GM21526 (cell line): ENCODE measurements around the gene ZMYM4.
"Not testable (repeated sequence)": the region's sequence is repeated elsewhere in the genome, so short reads cannot be mapped to it uniquely, and the experiment has no call there.

Source experiments
- ATAC-seq: cut with Tn5 transposase; IDR thresholded peaks from one replicate; pipeline ENCODE4 v1.9.1; 2021; ENCODE audit warnings: moderate library complexity; ENCODE audit not compliant: unreplicated experiment, low FRiP score

ZMYM4 gene

DNA sequence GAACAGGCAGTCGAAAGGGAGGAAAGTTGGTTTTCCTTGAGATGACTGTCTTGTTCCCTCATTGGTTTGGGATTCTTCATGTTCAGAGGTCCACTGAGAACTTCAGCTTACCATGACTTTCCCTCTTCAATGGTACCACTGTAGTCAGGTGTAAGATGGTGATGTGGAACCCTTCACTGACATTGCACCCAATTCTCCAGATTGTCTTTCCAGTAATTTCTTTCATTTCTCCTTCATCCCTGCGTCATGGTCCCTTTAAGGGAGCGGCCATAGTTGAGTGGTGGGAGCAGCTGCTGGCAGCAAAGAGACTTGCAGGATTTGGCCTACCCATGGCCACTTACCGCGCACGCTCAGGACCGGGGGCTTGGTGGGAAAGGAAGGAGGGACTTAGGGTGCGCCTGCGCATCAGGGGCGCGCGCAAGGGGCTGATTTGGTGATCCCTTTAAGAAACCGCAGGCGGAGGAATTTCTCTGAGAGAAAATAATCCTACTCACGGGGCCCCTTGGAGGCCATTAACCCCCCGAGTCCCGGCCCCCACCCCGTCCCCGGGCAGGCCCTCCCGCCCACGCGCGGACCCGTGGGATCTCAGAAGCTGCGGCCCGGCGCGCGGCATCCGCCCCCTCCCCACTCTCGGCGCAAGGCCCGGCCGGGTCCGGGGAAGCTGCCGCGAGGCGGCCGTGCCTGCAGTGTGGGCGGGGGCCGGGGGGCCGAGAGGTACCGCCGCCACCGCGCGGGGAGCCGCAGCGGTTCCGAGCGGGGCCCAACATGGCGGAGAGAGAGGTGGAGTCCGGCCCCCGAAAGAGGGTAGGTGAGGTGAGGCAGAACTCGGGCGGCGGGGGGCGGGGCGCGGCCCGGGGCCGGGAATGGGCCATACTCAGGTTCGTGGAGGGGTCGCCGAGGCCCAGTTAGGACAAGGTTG is at the start of gene ZMYM4:
Gene ZMYM4, plus strand, starts transcription at position 428 of the 919 bp plus-strand sequence. Its CDS starts 338 bp downstream, at position 766.
- peak; percentile 86 for ATAC-seq

DNA sequence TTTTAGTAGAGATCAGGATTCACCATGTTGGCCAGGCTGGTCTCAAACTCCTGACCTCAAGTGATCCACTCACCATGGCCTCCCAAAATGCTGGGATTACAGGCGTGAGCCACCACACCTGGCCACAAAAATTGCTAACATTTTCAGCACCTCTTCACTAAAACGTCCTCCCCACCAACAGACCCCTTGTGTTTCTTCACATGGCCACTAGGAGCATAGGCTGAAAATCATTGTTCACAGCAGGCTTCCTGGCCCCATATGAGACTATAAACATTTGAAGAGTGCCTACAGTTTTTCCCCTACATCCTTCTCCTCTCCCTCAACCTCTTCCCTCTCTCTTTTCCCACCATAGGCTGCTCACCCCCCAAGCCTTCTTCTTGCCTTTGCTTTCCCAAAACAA is 47.5 kb upstream of the ZMYM4 start:
- ATAC-seq, result no peak

DNA sequence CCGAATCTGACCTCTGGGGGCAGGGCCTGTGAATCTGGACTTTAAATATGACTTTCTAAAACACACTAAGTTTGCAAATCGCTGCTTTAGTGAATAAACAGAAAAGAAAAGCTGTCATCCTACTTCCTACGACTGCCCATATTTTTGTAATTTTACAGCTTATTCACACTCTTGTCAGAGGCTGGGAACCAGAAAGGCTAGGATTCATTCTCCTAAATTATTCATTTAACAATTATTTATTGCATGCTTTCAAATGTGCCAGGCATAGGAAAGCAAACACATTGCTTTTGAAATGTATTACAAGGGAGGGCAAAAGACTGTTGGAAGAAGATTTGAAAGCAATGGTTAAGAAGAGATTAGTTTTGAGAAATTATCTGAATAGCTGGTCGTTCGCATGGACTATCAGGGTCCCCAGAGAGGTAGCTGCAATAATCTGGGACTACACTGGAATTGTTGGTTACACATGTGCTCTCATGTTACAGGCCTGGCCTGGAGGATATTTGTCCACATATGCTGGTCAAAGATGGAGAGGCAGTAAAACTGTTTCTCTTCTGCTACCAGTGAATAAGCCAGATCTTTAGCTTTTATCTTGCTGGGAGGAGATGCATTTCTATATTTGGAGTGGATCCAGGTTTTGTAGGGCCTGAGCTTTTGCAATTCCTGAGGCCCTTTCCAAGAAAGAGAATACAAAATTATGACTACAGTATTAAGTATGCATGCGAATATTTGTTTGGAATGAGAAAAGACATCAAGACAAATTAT is 46.0 kb upstream of the ZMYM4 start:
- no peak for ATAC-seq

DNA sequence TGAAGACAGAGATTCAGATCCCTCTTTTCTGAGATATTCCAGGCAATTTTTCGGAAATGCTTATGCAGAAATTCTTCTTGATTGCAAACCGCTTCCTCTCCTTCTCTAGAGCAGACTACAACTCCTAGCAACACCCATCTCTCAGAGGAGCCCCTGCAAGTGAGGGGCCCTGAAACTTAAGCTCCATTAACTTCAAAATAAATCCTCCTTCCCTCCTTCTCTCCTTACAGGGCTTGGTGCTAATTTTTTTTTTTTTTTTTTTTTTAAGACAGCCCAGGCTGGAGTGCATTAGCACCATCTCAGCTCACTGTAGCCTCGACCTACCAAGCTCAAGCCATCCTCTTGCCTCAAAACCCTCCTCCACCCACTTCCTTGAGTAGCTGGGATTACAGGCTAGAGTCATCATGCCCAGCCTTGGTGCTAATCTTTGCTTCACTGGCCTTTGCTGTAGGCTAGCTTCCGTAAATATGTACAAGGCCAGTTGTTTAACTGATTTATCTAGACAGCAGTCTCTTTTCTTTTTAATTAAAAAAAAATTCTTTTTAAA is 45.4 kb upstream of the ZMYM4 start:
- ATAC-seq, result no peak

DNA sequence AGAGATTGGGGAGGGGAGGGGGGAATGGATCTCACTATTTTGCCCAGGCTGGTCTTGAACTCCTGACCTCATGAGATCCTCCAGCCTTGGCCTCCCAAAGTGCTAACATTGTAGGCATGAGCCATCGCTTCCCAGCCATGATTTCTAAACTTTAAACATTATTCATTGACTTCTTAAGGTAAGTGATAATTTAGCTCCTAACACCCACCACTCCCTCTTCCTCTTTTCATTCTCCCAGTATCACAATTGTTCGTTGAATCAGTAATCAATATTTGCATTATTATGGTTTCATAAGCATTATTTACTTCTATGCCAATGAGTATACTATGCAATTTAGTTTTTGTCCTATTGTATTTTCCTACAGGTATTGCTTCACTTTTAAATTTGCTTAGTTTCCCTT is 42.0 kb upstream of the ZMYM4 start:
- ATAC-seq, result no peak

DNA sequence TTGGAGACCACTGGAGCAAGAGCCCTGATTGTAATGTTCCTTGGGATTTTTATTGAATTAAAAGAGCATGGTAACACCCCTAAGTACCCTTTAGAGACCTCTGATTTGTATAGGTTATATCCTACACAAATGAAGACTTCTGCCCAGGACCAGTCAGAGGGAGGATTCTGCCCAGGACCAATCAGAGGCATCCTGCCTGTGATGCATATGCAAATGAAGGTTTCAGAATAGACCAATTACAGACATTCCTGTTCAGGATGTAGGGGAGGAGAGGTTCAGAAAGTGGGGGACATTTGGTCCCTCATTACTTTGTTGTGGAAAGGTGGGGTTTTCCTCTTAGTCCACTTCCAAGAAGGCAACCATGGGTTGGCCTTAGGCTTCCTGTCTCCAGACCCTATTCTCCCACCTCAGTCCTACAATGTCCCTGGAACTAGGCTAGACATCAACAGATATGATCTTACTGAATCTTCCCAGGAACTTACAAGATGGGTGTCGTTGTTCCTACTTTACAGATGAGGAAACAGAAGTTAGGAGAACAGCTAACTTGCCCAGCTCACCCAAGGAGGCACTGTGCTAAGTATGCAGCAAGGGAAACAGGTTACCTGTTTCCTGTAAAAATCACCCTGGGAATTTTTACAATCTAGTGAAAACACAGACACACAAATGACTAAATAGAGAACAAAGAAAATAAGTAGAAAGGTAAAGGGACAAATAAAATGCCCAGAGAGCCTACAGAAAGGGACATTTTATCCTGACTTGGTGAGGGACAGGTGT is 38.7 kb upstream of the ZMYM4 start:
- ATAC-seq, result no peak

DNA sequence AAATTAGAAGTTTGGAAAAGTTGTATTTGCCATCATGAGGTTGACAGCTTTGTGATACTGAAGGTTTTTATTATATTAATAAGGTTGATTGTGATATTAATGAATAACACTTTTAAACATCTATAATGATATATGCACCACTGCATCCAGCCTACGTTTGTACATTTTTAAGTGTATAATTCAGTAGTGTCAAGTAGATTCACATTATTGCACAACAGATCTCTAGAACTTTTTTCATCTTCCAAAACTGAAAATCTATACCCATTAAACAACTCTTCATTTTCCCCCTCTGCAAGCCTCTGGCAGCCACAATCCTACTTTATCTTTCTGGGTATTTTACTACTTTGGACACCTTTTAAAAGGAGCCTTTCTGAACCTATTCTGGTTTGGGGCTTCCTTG is 37.2 kb upstream of the ZMYM4 start:
- no peak for ATAC-seq

DNA sequence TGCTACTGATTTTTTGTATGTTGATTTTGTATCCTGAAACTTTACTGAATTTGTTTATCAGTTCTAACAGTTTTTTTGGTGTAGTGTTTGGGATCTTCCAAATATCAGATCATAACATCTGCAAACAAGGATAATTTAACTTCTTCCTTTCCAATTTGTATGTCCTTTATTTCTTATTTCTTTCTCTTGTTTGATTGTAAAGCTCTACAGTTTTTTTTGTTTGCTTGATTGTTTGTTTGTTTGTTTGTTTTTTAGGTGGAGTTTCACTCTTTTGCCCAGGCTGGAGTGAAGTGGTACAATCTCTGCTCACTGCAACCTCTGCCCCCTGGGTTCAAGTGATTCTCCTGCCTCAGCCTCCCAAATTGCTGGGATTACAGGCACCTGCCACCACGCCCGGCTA is 31.7 kb upstream of the ZMYM4 start:
- ATAC-seq, result not testable (repeated sequence)

DNA sequence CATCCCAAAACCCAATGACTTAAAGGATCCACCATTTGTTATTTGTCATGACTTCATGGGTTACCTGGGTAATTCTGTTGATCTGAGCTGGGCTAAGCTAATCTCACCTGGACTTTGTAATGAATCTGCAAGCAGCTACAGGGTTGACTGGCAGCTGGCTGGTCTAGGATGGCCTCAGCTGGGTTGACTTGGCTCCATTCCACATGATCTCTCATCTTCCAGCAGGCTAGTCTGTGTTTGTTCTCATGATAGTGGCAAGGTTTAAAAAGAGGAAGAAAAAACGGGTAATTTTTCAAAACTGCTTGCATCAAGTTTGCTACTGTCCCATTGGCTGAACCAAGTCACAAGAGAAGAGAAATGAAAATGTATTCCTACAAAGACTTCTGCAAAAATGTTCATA is 24.8 kb upstream of the ZMYM4 start:
- ATAC-seq, result no peak

DNA sequence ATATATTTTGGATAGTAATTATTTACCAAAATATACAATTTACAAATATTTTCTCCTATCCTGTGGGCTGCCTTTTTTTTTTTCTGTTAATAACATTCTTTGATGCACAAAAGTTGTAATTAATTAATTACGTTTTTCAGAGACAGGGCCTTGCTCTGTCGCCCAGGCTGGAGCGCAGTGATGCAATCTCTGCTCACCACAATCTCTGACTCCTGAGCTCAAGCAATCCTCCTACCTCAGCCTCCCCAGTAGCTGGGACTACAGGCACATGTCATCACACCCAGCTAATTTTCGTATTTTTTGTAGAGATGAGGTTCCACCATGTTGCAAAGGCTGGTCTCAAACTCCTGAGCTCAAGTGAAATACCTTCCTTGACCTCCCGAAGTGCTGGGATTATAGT is 21.3 kb upstream of the ZMYM4 start:
- ATAC-seq, result no peak

DNA sequence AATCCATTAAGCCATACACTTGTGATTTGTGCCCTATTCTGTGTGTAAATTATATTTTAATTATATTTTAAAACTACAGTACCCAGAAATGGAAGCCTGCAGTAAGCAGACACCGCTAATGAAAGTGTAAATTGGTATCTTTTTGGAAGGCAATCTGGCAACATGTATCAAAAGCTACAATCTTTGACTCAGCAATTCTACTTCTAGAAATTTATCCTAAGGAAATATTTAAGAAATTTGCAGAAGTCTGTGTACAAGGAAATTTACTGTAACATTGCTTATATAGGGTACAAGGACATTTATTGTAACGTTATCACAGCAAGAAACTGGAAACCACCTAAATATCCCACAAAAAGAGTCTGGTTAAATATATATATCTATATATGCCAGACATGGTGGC is 14.6 kb upstream of the ZMYM4 start:
- ATAC-seq, result no peak

DNA sequence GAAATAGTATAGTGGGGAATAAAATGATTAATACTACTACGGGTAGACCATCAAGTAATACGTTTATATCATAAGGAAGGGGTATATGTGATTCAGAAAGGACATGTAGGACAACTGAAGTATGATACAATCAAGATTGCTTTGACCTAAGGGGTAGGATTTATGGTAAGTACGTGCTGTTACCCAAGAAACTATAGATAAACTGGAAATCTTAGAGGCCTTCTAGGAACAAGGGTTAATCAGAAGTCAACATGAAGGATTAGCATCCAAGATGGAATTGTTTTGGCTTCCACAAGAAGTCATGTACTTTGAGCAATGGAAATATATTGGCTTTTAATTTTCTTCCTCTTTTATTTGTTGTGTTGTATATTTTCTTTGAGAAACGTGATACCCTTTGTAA is 13.2 kb upstream of the ZMYM4 start:
- no peak for ATAC-seq

DNA sequence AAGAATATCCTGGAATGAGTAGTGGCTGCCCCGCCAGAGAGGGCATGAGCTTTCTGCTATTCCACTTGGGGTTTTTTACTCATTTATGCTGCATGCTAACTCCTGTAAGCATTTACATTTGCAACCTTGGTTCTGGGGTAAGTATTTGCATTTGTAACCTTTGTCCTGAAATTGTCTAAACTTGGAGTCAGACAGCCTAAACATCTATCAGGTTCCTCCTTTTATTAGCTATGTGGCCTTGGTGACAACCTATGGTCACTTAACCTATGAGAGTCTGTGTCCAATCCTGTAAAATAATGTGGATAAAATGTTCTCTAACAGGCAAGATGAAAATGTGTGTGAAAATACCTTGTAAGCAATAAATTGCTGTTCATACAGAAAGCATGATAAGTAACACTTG is 8.9 kb upstream of the ZMYM4 start:
- no peak for ATAC-seq

DNA sequence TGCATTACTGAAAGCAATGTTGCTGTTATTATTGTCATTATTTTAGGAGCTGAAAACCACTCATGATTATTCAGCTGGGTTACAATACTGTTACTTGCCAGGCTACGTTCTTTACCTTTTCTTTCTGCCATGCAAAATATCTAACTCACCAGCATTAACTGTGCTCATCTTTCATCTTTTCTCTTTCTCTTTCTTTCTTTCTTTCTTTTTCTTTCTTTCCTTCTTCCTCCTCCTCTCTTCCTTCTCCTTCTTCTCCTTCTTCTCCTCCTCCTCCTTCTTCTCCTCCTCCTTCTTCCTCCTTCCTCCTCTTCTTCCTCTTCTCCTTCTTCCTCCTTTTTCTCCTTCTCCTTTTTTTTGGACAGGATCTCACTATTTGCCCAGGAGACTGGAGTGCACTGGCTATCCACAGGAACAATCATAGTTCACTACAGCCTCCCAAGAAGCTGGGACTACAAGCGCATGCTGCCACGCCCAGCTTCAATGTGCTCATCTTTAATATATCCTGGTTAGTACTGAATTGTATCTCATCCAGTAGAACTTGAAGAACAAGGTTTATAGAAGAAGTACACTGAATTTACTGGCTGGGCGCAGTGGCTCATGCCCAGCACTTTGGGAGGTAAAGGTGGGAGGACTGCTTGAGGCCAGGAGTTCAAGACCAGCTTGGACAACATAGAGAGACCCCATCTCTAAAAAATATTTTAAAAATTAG is 6.9 kb upstream of the ZMYM4 start:
- no peak for ATAC-seq

DNA sequence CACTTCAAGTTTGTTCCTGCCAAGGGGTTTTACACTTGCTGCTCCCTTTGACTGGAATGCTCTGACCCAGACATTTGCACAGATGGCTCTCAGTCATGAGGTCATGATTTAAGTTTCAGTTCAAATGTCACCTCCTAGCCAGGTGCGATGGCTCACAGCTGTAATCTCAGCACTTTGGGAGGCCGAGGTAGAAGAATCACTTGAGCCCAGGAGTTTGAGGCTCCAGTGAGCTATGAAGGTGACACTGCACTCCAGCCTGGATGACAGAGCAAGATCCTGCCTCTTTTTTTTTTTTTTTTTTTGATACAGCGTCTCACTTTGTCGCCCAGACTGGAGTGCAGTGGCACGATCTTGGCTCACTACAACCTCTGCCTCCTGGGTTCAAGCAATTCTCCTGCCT is 4.5 kb upstream of the ZMYM4 start:
- ATAC-seq, result no peak

DNA sequence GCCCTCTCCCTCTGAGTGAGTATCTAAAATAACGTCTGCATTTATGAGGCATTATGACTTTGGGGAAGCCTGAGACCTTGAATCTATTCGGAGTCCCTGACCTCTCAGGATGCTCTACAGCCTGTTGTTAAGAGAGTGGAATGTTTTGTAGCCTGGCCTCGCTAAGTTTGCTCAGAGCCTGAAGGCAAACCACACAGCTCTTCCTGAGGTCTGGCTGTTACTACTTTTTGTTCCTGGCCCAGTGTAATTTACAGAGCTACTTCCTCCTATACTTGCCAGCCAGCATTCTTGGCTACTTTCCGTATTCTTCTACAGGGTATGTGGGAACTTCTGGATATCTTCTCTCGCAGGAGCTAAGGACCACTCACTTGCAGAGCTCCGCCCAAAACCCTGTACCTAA is 3.6 kb upstream of the ZMYM4 start:
- ATAC-seq, result no peak

DNA sequence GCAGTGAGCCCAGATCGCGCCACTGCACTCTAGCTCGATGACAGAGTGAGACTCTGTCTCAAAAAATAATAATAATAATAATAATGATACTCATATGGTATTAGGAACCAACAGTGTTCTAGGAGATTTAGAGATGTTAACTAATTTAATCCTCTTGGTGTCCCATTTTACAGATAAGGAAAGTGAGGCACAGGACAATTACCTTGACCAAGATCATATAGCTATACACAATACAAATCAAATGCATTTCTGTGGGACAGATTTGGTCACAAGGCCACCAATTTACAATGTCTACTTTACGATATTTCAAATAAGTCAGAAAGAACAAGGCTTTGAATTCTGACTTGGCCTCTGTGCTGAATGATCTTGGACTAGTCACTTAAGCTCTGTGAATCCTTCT is 2.2 kb upstream of the ZMYM4 start:
- no peak for ATAC-seq

DNA sequence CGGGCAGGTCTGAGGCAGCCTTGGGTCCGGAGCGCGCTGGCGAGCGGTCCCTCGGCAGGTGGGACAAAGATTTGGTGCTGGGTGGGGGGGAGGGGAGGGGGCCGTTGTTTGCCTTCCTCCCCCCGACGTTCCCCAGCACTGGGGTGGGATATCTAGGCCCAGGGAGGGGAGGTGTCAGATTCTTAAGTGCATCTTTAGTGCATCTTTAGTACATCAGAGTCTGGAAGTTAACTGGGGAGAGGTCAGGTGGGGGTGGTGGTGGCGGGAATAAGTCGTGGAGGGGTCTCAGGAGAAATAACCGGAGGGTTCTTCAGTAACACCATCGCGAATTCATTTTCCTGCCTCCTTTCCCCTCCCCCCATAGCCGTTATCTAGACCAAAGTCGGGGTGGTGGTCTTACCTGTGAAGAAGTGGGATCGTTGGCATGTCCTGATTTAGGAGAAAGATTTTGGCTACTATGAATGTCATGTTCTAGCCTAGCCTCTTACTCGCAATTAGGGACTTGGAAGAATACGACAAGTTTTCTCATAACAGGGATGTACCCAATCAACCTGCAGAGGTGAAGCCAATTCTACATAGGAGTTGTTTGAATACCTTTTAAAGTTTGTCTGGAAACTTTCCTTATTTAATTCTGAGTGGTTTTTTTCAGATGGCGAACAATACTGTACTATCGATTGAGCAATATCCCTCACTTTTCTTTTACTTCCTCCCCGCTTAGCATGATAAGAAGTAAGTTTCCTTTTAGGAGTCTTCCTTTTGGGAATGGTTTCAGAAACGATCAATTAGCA is 886 bp downstream of the ZMYM4 start:
- no peak for ATAC-seq

DNA sequence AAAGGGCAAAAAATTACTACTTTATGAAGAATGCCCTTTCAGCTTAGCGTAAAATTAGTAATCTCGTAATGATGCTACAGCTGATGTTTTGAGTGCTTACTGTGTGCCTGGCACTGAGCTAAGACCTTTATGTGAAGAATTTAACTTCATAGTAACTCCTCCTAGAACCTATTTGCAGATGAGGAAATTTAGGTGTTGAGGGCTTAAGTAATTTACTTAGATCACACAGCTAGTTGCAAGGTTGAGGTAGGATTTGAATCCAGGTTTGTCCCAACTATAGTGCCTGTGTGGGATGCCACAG is 1.4 kb downstream of the ZMYM4 start:
- ATAC-seq, result no peak

DNA sequence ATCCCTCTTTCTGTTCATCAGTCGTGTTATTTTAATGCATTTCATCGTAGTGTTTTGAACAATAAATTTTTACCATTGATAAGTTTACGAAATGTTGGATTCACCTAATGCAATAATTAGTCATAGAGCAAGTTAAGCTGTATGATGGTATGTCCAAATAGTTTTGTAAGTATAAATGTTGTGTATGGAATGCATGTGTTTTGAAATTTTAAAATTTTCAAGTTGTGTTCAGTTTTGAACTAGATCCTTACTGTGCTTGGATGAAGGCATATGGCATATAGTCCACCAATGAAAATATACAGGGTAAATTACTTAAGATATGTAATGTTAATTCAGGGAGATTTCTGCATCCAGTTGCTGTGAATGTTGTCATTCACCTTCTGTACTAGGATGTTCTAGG is 2.3 kb downstream of the ZMYM4 start:
- ATAC-seq, result no peak
